ENCODE results near the gene MYRF. TPM values are rescaled to one million over a fixed set of nuclear protein-coding genes. Genes with fewer than 3 reads are reported as not detected.

MYRF gene
- total RNA-seq, 1 donor from 2014 or later = 4.7 TPM

GRCh38 chr11:61817471-61818202 lies 65.2 kb downstream of the MYRF start:
- DNase-seq (ENCODE audit: low spot score) = no peak

GRCh38 chr11:61820174-61820573 lies 67.7 kb downstream of the MYRF start:
- no peak for DNase-seq (ENCODE audit: low spot score)

- DNase-seq (ENCODE audit: low spot score) = peak; percentile 55
Observed at GRCh38 chr11:61826930-61827570, 74.6 kb downstream of the MYRF start.

GRCh38 chr11:61827571-61828378 lies 75.3 kb downstream of the MYRF start, which contains the start of gene FADS2:
FADS2 (plus strand) TSS chr11:61828300; CDS start chr11:61828391, 91 bp downstream.
- peak; percentile 95 for DNase-seq (ENCODE audit: low spot score)

GRCh38 chr11:61828379-61828628 lies 75.9 kb downstream of the MYRF start:
- no peak for DNase-seq (ENCODE audit: low spot score)

GRCh38 chr11:61828629-61829407 lies 76.4 kb downstream of the MYRF start:
- DNase-seq (ENCODE audit: low spot score) = no peak

- no peak for DNase-seq (ENCODE audit: low spot score)
Observed at GRCh38 chr11:61829806-61830205, 77.4 kb downstream of the MYRF start.

GRCh38 chr11:61830237-61831105 lies 78.0 kb downstream of the MYRF start:
- peak; percentile 63 for DNase-seq (ENCODE audit: low spot score)

GRCh38 chr11:61832207-61832606 lies 79.8 kb downstream of the MYRF start:
- DNase-seq (ENCODE audit: low spot score) = no peak

GRCh38 chr11:61832754-61833153 lies 80.3 kb downstream of the MYRF start:
- DNase-seq (ENCODE audit: low spot score) = no peak

- DNase-seq (ENCODE audit: low spot score) = no peak
Observed at GRCh38 chr11:61833471-61833870, 81.0 kb downstream of the MYRF start.

GRCh38 chr11:61833926-61834277 lies 81.5 kb downstream of the MYRF start:
- no peak for DNase-seq (ENCODE audit: low spot score)

- peak; percentile 67 for DNase-seq (ENCODE audit: low spot score)
Observed at GRCh38 chr11:61834278-61835048, 82.0 kb downstream of the MYRF start.

GRCh38 chr11:61836193-61836592 lies 83.8 kb downstream of the MYRF start:
- no peak for DNase-seq (ENCODE audit: low spot score)

- DNase-seq (ENCODE audit: low spot score) = no peak
Observed at GRCh38 chr11:61837411-61838005, 85.1 kb downstream of the MYRF start.

Other genes with a start within 250 kb of the MYRF start
- 0.89 TPM for gene LRRC10B, start 243.9 kb upstream of the MYRF start, total RNA-seq
- 6.7 TPM for gene SYT7, start 171.6 kb upstream of the MYRF start, total RNA-seq
- 2.7 TPM for gene DAGLA, start 72.2 kb upstream of the MYRF start, total RNA-seq
- gene TMEM258, start 40.0 kb downstream of the MYRF start, total RNA-seq = 98.7 TPM
- 10.4 TPM for gene FEN1, start 40.3 kb downstream of the MYRF start, total RNA-seq
- gene FADS1, start 64.4 kb downstream of the MYRF start, total RNA-seq = 40.7 TPM
- gene FADS2, start 75.7 kb downstream of the MYRF start, total RNA-seq = 118 TPM
- 31.1 TPM for gene FADS3, start 138.9 kb downstream of the MYRF start, total RNA-seq
- 14.9 TPM for gene RAB3IL1, start 164.9 kb downstream of the MYRF start, total RNA-seq
- gene BEST1, start 197.7 kb downstream of the MYRF start, total RNA-seq = 9.4 TPM
- 2,368 TPM for gene FTH1, start 215.0 kb downstream of the MYRF start, total RNA-seq